ENCODE results near the gene CNBP.
"Not testable (repeated sequence)": the region's sequence is repeated elsewhere in the genome, so short reads cannot be mapped to it uniquely, and the experiment has no call there.

CNBP gene

DNA sequence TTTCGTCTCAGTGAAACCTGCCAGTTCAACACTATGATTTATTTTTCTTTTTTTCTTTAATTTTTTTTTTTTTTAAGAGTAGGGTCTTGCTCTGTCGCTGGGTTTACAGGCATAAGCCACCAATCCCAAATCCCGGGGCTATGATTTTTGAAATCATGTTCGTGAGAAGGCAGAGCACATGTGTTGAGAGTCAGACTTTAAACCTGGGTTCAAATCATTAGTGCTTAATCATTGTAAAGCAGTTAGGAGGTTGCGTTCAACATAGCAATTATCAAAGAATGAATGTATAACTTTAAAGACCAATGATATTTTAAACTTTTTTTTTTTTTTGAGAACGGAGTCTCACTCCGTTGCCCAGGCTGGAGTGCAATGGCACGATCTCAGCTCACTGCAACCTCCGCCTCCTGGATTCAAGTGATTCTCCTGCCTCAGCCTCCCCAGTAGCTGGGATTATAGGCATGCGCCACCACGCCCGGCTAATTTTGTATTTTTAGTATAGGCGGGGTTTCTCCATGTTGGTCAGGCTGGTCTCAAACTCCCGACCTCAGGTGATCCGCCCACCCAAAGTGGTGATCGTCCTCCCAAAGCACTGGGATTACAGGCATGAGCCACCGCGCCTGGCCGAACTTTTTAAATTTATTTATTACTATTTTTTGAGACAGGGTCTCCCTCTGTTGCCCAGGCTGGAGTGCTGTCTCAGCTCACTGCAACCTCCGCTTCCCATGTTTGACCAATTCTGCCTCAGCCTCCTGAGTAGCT is 1.3 kb upstream of the CNBP start:
- not testable (repeated sequence) for DNase-seq

DNA sequence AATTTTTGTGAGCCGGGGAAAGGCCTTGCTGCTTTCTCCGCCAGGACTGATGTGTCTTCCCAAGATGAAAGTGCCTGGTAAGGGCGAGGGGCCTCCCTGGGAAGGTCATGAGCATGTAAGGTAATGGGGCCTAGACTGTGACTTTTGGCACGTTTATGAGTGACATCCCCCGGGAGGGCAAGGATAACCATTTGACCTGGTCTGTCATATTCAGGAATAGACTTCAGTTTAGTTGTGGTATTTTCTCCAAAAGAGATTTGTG is 631 bp upstream of the CNBP start:
- DNase-seq: peak in 1 of 2 experiments; percentile 13

DNA sequence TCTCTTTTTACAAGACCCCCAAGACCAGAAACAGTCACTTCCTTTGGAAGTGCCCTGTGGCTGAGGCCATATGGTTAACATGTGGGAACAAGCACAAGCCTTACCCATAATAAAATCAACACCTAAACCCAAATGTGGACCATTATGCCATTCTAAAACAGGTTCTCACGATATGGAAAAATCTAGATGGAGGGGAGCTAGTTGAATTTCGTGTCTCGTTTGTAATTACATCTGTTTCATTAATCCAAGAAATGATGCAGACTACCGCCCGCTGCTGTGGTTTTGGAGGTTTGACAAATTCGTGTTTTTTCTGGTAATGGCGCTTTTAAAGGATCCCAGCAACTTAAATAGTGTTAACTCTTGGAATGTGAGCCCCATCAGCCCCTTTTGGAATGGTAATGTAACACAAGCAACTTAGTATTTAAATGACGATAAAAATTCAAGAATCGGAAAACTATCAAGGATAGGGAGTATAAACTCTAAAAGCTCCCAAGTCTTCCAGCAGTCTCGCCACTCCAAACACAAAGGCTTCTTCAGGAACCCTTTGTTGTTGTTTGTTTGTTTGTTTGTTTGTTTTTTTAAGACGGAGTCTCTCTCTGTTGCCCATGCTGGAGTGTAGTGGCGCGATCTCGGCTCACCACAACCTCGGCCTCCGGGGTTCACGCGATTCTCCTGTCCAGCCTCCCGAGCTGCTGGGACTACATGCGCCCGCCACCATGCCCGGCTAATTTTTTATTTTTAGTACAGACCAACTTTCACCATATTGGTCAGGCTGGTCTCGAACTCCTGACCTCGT is 1.1 kb downstream of the CNBP start:
- DNase-seq: no peak

DNA sequence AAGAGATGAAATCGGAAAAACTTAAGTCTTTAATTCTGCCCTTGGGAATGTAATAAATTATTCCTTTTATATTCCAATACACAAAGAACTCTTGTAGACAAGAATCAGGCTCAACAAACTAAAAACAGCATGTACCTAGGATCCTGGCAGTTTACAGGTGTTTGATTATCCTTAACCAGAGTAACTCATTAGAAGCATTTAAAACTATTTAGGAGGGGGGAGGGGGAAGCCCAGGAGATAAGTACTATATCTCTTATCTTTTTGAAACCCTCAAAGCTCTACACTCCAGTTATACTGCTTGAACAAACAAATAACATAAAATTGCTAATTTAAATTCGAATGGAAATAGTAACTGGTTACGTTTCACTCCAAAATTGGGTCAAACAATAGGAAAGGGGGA is 1.9 kb downstream of the CNBP start:
- DNase-seq: no peak

DNA sequence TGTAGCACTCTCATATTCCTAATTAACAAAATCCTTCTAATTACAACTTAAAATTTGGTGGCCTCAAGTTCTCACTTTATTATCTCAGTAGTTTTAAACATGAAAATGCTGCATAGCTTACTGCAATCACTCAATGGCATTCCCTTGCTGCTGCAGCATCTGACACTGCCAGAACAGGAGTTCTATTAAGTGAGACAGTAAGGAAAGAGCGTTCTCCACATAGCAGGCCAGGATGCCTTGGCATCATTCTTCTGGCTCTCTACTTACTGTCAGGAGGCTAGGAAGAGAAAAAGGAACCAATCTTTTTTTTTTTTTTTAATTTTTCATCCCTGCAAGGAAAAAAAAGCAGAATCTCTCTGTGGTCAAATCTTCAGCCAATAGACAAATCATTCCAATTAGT is 3.2 kb downstream of the CNBP start:
- no peak for DNase-seq

DNA sequence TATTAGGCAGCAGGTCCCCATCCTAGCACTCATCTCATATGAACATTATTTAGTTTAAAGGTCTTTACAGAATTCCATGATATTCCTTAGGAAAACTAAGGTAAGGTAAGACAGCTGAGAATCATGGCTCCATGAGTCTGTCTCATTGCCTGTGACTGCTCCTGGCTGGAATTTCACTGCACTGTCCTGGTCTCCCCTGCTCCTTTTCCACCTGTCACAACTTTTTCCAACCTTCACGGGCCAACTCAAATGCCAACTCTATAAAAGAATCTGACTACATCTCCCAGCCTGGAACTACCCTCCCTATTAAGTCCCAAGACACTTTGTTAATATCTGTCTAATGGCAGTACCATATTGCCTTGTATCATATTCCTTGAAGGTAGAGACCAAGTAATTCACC is 7.6 kb downstream of the CNBP start:
- DNase-seq: no peak

DNA sequence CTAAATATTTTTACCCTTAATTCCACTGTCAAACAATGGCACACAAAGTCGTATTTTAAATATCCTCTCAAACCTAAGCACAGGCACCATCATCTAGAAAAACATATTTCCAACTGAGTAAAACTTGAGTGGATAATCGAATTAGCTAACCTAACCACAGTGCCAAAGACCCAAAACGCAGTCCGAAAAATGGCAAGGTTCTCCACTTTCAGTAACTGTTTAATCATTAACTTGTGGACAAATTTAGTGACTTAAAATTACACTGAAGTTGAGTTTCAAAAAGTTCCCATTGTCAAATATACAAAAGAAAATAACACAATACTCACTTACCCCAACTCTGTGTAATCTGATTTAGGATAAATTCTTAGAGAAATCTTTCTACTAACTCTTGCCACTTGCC is 10.0 kb downstream of the CNBP start:
- no peak for DNase-seq

DNA sequence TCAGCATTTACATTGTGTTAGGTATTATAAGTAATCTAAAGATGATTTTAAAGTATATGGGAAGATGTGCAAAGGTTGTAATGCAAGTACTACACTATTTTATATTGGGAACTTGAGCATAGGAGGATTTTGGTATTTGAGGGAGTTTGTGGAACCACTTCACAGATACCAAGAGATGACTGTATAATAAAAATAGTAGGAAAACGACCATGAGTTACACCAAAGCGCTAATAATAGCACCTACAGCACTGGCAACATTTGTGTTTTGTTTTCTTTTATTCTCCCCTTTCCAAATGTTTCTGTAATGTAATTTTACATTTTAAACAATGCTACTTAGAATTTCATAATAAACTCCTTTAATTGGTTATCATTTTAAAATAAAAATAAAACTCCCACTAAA is 10.5 kb downstream of the CNBP start:
- DNase-seq: no peak

DNA sequence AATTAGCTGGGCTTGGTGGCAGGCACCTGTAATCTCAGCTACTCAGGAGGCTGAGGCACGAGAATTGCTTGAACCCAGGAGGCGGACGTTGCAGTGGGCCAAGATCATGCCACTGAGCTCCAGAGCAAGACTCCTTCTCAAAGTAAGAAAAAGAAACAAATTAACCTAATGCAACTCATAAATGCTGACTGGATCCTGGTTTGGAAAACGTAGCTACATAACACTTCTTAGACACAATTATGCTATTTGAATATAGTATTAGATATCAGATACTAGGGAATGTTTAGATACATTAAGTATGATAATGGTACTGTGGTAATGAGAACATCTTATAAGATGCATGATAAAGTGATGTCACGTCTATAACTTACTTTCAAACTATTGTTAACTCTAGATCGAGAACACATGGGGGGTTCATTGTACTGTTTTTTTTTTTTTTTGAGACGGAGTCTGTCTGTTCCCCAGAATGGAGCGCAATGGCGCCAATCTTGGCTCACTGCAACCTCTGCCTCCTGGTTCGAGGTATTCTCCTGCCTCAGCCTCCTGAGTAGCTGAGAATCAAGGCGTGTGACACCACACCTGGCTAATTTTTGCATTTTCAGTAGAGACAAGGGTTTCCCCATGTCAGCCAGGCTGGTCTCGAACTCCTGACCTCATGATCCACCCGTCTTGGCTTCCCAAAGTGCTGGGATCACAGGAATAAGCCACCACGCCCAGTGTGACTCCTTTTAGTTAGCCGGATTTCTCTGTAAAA is 16.9 kb downstream of the CNBP start:
- no peak for DNase-seq

DNA sequence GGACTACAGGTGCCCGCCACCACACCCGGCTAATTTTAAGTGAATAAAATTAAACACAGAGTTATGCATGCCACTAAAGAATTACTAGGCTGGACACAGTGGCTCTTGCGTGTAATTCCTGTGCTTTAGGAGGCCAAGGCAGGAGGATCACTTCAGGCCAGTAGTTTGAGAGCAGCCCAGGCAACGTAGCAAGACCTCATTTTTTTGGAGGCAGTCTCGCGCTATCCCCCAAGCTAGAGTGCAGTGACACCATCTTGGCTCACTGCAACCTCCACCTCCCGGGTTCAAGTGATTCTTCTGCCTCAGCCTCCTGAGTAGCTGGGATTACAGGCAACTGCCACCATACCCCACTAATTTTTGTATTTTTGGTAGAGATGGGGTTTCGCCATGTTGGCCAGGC is 18.1 kb downstream of the CNBP start:
- not testable (repeated sequence) for DNase-seq

DNA sequence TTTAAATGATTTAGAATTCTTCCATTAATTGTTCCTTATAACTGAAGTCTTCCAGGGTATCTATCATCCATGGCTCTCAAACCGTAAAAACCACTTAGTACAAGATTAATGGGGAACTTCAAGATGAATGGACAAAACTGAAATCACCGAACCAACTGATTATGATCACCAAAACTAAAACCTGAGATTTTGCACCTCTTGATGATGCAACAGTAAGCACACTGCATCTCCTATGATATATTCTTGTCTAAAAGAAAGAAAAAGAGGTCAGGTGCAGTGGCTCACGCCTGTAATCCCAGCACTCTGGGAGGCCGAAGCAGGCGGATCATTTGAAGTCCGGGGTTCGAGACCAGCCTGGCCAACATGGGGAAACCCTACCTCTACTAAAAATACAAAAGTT is 19.2 kb downstream of the CNBP start:
- DNase-seq: no peak

DNA sequence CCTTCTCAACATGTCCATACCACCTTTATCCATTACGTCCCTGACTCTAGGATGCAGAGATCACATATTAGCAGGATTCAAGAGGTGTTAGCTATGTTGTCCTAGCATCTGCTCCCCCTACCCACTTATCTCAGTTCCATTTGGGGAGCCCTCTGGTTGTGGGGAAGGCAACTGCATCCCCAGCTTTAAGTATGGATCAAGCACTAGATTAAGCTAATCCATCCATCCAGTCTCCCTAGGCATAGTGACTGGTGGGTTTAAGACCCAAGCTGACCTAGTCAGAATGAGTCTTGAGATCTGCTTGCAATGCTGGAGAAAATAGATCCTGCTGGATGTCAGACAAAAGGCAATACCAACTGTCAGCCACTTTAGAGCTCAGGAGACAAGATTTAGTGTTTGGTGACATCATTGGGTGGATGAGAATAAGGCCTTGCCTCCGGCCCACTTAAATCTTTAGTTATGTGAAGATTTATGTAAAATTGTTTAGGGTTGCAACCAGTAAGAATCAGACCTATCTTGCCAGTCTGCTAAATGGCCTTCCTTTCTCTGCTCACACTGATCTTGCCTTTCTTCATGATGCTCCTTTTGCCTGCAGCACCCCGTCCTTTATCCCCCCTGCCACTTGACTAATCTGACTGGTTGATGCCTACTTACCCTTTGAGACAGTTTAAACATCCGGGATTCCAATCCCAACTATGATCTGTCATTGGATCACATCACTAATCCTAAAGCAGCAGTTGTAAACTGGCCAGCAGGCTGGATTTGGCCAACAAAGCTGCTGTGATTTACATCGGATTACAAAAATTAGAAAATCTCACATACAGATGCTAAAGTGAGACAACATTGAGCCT is 20.7 kb downstream of the CNBP start:
- DNase-seq: no peak

DNA sequence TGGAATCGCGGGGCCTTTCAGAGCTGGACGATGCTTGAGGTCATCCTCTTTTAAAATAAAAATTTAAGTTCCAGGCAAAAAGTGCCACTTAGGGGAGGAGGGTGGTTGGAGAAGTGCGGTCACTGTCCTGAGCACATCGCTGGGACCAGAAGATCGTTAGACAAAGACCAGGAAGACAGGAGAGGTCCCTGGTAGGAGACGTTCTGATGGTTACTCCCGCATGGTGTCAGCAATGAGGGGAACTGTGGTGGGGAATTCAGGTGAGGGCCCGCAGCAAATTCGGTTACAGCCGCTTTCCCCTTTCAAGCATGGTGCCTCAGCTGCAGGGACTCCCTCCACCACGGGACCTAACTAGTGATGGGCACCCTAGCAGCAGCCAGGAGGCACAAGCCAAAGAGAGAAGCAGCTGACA is 21.8 kb downstream of the CNBP start:
- DNase-seq: peak in 1 of 2 experiments; percentile 16

DNA sequence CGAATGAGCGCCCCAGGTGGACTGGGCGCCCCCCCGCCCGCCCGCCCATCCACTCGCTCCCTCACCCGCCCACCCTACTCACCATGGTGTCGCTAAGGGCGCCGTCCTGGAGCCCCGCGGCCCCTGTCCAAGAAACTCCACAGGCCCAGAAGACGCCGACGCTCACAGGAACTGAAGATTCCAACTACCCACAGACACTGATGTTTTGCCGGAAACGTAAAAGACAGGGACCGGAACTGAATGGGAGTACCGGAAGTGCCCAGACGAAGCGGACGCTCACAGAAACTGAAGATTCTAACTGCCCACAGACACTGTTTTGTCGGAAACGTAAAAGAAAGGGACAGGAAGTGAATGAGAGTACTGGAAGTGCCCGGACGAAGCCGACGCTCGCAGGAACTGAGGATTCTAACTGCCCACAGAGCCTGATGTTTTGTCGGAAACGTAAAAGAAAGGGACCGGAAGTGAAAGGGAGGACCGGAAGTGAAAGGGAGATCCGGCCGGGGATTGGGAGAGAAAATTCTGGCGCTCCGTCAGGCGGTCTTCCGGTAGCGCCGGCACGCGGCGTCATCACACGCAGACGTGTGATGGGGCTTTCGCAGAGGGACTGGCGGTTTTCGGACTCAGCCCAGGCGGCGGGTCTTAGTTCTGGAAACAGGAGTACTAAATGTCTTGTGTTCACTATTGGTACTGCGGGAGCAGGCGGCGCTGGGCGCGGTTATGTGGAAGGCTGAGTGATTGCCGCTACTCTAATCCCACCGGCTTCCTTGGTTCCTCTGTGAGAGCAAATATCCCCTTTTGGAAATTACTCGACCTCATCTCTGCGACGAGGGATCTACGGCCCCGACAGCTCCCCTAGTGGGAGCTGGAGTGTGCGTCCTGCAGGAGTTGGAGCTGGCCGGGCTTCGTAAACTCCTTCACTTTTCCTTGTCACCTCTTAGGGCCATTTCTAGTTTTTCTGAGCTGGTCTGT is 22.5 kb downstream of the CNBP start, which contains the start of gene ISY1:
Gene ISY1 (minus strand): TSS at position 173 of the 969 bp plus-strand sequence. CDS start 88 bp downstream, at position 85.
- DNase-seq: peak; percentile 73 to 76

DNA sequence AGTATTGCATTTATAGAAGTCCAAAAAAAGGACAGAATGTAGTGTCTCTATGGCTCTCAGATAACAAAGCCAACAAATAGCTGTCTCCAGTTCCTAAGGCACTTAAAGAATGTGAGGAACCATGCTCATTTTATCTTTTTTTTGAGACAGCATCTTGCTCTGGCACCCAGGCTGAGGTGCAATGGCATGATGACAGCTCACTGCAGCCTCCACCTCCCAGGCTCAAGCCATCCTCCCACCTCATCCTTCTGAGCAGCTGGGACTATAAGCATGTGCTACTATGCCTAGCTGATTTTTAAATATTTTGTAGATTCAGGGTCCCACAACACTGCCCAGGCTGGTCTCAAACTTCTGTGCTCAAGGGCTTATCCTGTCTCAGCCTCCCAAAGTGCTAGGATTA is 38.9 kb downstream of the CNBP start:
- DNase-seq: no peak

DNA sequence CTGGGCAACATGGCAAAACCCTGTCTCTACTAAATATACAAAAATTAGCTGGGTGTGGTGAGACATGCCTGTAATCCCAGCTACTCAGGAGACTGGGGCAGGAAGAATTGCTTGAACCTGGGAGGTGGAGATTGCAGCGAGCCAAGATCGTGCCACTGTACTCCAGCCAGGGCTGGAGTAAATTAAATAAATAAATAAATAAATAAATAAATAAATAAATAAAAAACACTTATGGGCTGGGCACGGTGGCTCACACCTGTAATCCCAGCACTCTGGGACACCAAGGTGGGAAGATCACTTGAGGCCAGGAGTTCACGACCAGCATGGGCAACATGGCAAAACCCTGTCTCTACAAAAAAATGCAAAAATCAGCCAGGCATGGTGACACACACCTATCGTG is 42.7 kb downstream of the CNBP start:
- DNase-seq: not testable (repeated sequence)

DNA sequence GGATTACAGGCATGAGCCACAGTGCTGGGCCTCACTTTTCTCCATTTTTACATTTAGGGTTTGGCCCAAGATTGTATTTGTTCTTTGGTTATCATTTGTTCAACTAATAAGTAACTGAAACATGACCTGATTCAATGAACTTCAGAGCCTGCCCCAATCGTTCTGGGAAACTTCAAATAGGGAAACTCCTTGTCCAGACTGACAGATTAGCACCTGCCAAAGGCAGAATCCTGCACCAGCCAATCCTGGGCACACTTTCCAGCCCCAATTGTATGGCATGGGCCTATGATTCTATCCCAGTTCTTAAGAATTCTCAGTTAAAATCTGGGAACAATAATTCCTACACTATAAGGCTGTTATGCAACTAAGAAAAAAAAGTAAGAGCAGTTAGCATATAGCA is 43.8 kb downstream of the CNBP start:
- no peak for DNase-seq

DNA sequence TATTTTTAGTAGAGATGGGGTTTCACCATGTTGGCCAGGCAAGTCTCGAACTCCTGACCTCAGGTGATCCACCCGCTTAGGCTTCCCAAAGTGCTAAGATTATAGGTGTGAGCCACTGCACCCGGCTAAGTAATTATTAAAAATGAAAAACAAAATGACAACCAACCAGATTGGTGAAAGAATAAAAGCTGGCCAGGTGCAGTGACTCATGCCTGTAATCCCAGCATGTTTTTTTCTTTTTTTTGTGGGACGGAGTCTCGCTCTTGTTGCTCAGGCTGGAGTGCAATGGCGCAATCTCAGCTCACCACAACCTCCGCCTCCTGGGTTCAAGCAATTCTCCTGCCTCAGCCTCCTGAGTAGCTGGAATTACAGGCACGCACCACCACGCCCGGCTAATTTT is 47.4 kb downstream of the CNBP start:
- DNase-seq: not testable (repeated sequence)

DNA sequence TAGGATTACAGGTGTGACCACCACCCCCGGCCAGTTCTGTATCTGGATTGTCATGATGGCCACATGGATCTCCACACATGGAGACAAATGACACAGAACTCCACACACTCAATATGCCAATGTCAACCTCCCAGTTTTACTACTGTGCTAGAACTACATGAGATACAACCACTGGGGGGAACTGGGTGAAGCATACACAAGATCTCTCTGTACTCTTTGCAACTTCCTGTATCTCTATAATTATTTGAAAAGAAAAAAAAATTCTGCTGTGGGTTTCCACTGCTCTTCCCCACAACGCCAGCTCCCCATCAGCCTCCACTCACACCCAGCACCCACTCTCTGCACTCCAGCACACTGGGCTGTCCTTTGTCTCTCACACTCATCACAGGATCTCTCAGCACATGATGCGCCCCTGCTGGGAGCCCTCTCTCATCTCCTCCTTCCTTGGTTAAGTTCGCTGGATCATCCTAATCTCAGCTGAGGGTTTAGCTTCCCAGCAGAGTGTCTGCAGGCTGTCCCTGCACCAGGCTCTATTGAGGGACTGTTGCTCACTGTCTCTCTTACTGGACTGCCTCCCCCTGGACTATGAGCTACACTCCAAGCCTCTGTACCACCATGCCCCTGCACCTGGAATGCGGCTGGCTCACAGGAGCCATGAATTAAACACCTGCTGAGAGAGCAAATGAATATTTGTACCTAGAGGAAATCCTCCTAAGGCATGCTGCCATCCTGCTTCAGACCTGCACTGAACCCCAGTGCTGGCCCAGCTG is 51.4 kb downstream of the CNBP start:
- DNase-seq: no peak

DNA sequence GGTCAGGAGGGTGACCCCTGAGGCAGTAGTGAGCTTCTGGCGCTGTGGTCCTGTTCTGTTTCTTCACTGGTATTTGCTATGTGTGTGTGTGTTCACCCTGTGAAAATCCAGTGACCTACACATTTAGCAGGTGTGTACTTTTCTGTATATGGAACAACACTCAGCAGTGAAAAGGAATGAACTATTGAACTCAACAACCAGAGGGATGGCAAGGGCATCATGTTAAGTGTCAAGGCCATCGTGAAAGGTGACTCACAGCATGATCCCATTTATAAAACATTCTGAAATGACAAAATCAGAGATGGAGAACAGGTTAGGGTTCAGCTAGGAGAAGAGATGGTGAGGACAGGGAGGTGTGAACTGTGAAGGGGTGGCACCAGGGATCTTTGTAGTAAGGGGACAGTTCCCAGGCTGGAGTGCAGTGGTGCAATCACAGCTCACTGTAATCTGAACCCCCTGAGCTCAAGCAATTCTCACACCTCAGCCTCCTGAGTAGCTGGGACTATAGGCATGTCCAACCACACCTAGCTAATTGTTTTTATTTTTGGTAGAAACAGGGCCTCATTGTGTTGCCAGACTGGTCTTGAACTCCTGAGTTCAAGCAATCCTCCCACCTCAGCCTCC is 52.1 kb downstream of the CNBP start:
- DNase-seq: no peak

Data from activated CD4-positive, alpha-beta T cell treated with anti-CD3 and anti-CD28 coated beads, Interleukin-2, amount 50 U/mL, for 4 hours (primary cell).